WTC11 (cell line): ENCODE data around the gene UCK2. TPM values are rescaled to one million over a fixed set of nuclear protein-coding genes. Genes with fewer than 3 reads are reported as not detected.

ENCODE experiments used
- ATAC-seq: fragments of 200-7000 bp; cut with Tn5 transposase; 2 replicates; pipeline ENCODE4 v1.10.0; 2021; ENCODE audit warnings: mild to moderate bottlenecking, moderate library complexity
- CTCF ChIA-PET: fragments of 300-600 bp; sonication (Branson Sonifier 250); formaldehyde crosslinking; loops from one replicate; lab custom pipeline; 2021; ENCODE audit warnings: antibody characterized with exemption; lab: Charles Lee
- POLR2A ChIA-PET: fragments of 350-600 bp; sonication (Branson Sonifier 250); formaldehyde crosslinking; loops from one replicate; lab custom pipeline; 2021; ENCODE audit warnings: antibody characterized with exemption; lab: Charles Lee
- DNase-seq: peaks from one replicate; pipeline ENCODE4 v3.0.0; 2021; ENCODE audit warnings: low spot score
- H3K27ac Mint-ChIP-seq: 2 replicates; pipeline ENCODE4 v1.8.0; 2021; ENCODE audit warnings: mixed read lengths
- H3K27me3 Mint-ChIP-seq: 2 replicates; pipeline ENCODE4 v1.8.0; 2021; ENCODE audit warnings: low read depth, mild to moderate bottlenecking, moderate library complexity, mixed read lengths
- H3K36me3 Mint-ChIP-seq: 2 replicates; pipeline ENCODE4 v1.8.0; 2021; ENCODE audit warnings: mixed read lengths
- H3K4me1 Mint-ChIP-seq: 2 replicates; pipeline ENCODE4 v1.8.0; 2022; ENCODE audit warnings: mixed read lengths
- H3K4me3 Mint-ChIP-seq: 2 replicates; pipeline ENCODE4 v1.8.0; 2021; ENCODE audit warnings: mild to moderate bottlenecking, moderate library complexity, mixed read lengths
- H3K9me3 Mint-ChIP-seq: 2 replicates; pipeline ENCODE4 v1.8.0; 2021; ENCODE audit warnings: mixed read lengths
- AFF4 ChIP-seq: sonication (generic); formaldehyde crosslinking; IDR thresholded peaks from 2 replicates; pipeline ENCODE4 v1.8.1; 2023; ENCODE audit warnings: mild to moderate bottlenecking, missing genetic modification reagents, borderline replicate concordance
- ARID4B ChIP-seq: sonication (generic); formaldehyde crosslinking; IDR thresholded peaks from 2 replicates; pipeline ENCODE4 v1.8.0; 2023; ENCODE audit warnings: missing genetic modification reagents, mild to moderate bottlenecking, borderline replicate concordance
- ATF3 ChIP-seq: sonication (generic); formaldehyde crosslinking; conservative IDR thresholded peaks from 2 replicates; pipeline ENCODE4 v1.8.1; 2022; ENCODE audit warnings: mild to moderate bottlenecking, missing genetic modification reagents
- ATF6 ChIP-seq: sonication (generic); formaldehyde crosslinking; IDR thresholded peaks from 2 replicates; pipeline ENCODE4 v1.8.1; 2023; ENCODE audit warnings: mild to moderate bottlenecking, missing genetic modification reagents
- CDX4 ChIP-seq: fragments of 250-450 bp; sonication (Bioruptor Pico); IDR thresholded peaks from 2 replicates; pipeline ENCODE4 v1.9.0; 2021; ENCODE audit warnings: moderate library complexity, mild to moderate bottlenecking, inconsistent platforms, borderline replicate concordance
- ERG ChIP-seq: fragments of 250-450 bp; sonication (Bioruptor Pico); IDR thresholded peaks from 2 replicates; pipeline ENCODE4 v1.8.0; 2021; ENCODE audit warnings: mild to moderate bottlenecking
- ETV6 ChIP-seq: sonication (generic); formaldehyde crosslinking; IDR thresholded peaks from 2 replicates; pipeline ENCODE4 v1.8.1; 2022; ENCODE audit warnings: mild to moderate bottlenecking, missing genetic modification reagents
- FOXK1 ChIP-seq: sonication (generic); formaldehyde crosslinking; IDR thresholded peaks from 2 replicates; pipeline ENCODE4 v1.8.0; 2022; ENCODE audit warnings: mild to moderate bottlenecking, moderate library complexity, missing genetic modification reagents
- GABPB1 ChIP-seq: sonication (generic); formaldehyde crosslinking; IDR thresholded peaks from 2 replicates; pipeline ENCODE4 v1.8.1; 2023; ENCODE audit warnings: mild to moderate bottlenecking, missing genetic modification reagents
- JUN ChIP-seq: sonication (generic); formaldehyde crosslinking; IDR thresholded peaks from 2 replicates; pipeline ENCODE4 v1.8.0; 2023; ENCODE audit warnings: mild to moderate bottlenecking, missing genetic modification reagents
- MXD4 ChIP-seq: fragments of 250-450 bp; sonication (Bioruptor Pico); IDR thresholded peaks from 2 replicates; pipeline ENCODE4 v1.8.0; 2021; ENCODE audit warnings: mild to moderate bottlenecking, moderate library complexity, borderline replicate concordance
- NFE2L1 ChIP-seq: sonication (generic); formaldehyde crosslinking; IDR thresholded peaks from 2 replicates; pipeline ENCODE4 v1.8.1; 2023; ENCODE audit warnings: missing genetic modification reagents
- SMAD3 ChIP-seq: sonication (generic); formaldehyde crosslinking; IDR thresholded peaks from 2 replicates; pipeline ENCODE4 v1.8.0; 2022; ENCODE audit warnings: missing genetic modification reagents, mild to moderate bottlenecking, borderline replicate concordance
- SP1 ChIP-seq: sonication (generic); formaldehyde crosslinking; conservative IDR thresholded peaks from 2 replicates; pipeline ENCODE4 v1.8.1; 2022; ENCODE audit warnings: missing genetic modification reagents
- TEAD1 ChIP-seq: sonication (generic); formaldehyde crosslinking; IDR thresholded peaks from 2 replicates; pipeline ENCODE4 v1.8.0; 2022; ENCODE audit warnings: mild to moderate bottlenecking, missing genetic modification reagents
- ZBTB43 ChIP-seq: sonication (generic); formaldehyde crosslinking; IDR thresholded peaks from 2 replicates; pipeline ENCODE4 v1.8.1; 2023; ENCODE audit warnings: mild to moderate bottlenecking, missing genetic modification reagents
- total RNA-seq: library from RNA; stranded (reverse); gene quantifications from 3 replicates; pipeline ENCODE4 v1.2.3, GENCODE V29; 2021

The UCK2 gene
- total RNA-seq, 1 experiment from 2014 or later: 85.7 TPM

GRCh38 chr1:165942062-165942461 lies 114.6 kb downstream of the UCK2 start:
- Mint-ChIP-seq H3K27ac (no peak overlapping the region), H3K4me3 (no peak overlapping the region), H3K4me1 (peaks cover 22% of the 10 kb centered on the region), H3K27me3 (no peaks in the 10 kb centered on the region; the same call in none of the 2 replicates), H3K9me3 (no peaks in the 10 kb centered on the region), H3K36me3 (no peaks in the 10 kb centered on the region)
- ChIA-PET POLR2A (no interaction called here), CTCF (interaction anchor here (1.1 to 1.3 kb wide), 2 partner anchors 9 to 10 kb away, joined by 3 to 5 read pairs; no protein-coding TSS in a partner anchor)
- TF ChIP-seq AFF4 (CRISPR knock-in tag) (no peak), ARID4B (CRISPR knock-in tag) (no peak), ATF3 (CRISPR knock-in tag) (no peak), TEAD1 (no peak), SMAD3 (CRISPR knock-in tag) (no peak), ATF6 (CRISPR knock-in tag) (no peak), GABPB1 (CRISPR knock-in tag) (no peak), ERG (CRISPR knock-in tag) (no peak), FOXK1 (CRISPR knock-in tag) (no peak)
- DNase-seq (no peak), ATAC-seq (no peak)

GRCh38 chr1:165942927-165943597 lies 115.6 kb downstream of the UCK2 start:
- Mint-ChIP-seq H3K4me3 (no peak overlapping the region), H3K36me3 (no peaks in the 10 kb centered on the region), H3K4me1 (peaks cover 26% of the 10 kb centered on the region), H3K9me3 (no peaks in the 10 kb centered on the region), H3K27me3 (no peaks in the 10 kb centered on the region; the same call in none of the 2 replicates), H3K27ac (peak overlapping the region; percentile 8)
- ChIA-PET POLR2A (interaction anchor here (0.6 kb wide), 1 partner anchor 8 kb away, joined by 7 read pairs; no protein-coding TSS in a partner anchor), CTCF (interaction anchor here (0.6 to 2.3 kb wide), 6 partner anchors 9 to 223 kb away, joined by 3 to 14 read pairs (median 4); no protein-coding TSS in a partner anchor)
- peak; percentile 76 for ATAC-seq
- no peak for DNase-seq
- TF ChIP-seq ETV6 (CRISPR knock-in tag) (no peak), SP1 (CRISPR knock-in tag) (no peak), ERG (CRISPR knock-in tag) (no peak), CDX4 (CRISPR knock-in tag) (no peak), TEAD1 (no peak), JUN (CRISPR knock-in tag) (no peak), MXD4 (no peak), ZBTB43 (CRISPR knock-in tag) (no peak), NFE2L1 (CRISPR knock-in tag) (no peak)
